ENCODE measurements around the gene ST6GALNAC6. TPM values are rescaled to one million over a fixed set of nuclear protein-coding genes. Genes with fewer than 3 reads are reported as not detected.

The ST6GALNAC6 gene
- total RNA-seq, 1 donor from 2014 or later, result 31.1 TPM

- Mint-ChIP-seq H3K27ac (no peak overlapping the region), H3K27me3 (no peaks in the 10 kb centered on the region), H3K9me3 (ENCODE audit: low read depth) (no peaks in the 10 kb centered on the region), H3K36me3 (ENCODE audit: insufficient read depth) (peaks cover 12% of the 10 kb centered on the region), H3K4me3 (ENCODE audit: low read depth) (no peak overlapping the region), H3K4me1 (ENCODE audit: low read depth) (peaks cover 9% of the 10 kb centered on the region)
- TF ChIP-seq, protein P1, sequence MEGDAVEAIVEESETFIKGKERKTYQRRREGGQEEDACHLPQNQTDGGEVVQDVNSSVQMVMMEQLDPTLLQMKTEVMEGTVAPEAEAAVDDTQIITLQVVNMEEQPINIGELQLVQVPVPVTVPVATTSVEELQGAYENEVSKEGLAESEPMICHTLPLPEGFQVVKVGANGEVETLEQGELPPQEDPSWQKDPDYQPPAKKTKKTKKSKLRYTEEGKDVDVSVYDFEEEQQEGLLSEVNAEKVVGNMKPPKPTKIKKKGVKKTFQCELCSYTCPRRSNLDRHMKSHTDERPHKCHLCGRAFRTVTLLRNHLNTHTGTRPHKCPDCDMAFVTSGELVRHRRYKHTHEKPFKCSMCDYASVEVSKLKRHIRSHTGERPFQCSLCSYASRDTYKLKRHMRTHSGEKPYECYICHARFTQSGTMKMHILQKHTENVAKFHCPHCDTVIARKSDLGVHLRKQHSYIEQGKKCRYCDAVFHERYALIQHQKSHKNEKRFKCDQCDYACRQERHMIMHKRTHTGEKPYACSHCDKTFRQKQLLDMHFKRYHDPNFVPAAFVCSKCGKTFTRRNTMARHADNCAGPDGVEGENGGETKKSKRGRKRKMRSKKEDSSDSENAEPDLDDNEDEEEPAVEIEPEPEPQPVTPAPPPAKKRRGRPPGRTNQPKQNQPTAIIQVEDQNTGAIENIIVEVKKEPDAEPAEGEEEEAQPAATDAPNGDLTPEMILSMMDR (IDR thresholded peaks at IDR 0.05; ENCODE audit: unreplicated experiment), result no peak
- DNase-seq (ENCODE audit: low spot score, unreplicated experiment), result no peak
Observed at GRCh38 chr9:127945338-127945737, 45.9 kb upstream of the ST6GALNAC6 start.

GRCh38 chr9:127944586-127945218, 45.3 kb upstream of the ST6GALNAC6 start:
- no peak for DNase-seq (ENCODE audit: low spot score, unreplicated experiment)
- TF ChIP-seq, protein P1 (IDR thresholded peaks at IDR 0.05; ENCODE audit: unreplicated experiment), result no peak
- H3K9me3 Mint-ChIP-seq (ENCODE audit: low read depth), result no peaks in the 10 kb centered on the region
- no peaks in the 10 kb centered on the region for H3K27me3 Mint-ChIP-seq
- H3K27ac Mint-ChIP-seq, result no peak overlapping the region
- peaks cover 7% of the 10 kb centered on the region for H3K4me1 Mint-ChIP-seq (ENCODE audit: low read depth)
- peaks cover 13% of the 10 kb centered on the region for H3K36me3 Mint-ChIP-seq (ENCODE audit: insufficient read depth)
- no peak overlapping the region for H3K4me3 Mint-ChIP-seq (ENCODE audit: low read depth)

GRCh38 chr9:127943731-127944144, 44.3 kb upstream of the ST6GALNAC6 start:
- Mint-ChIP-seq H3K4me1 (ENCODE audit: low read depth) (peaks cover 7% of the 10 kb centered on the region), H3K36me3 (ENCODE audit: insufficient read depth) (peaks cover 13% of the 10 kb centered on the region), H3K9me3 (ENCODE audit: low read depth) (no peaks in the 10 kb centered on the region), H3K27me3 (no peaks in the 10 kb centered on the region), H3K27ac (peak overlapping the region; percentile 64), H3K4me3 (ENCODE audit: low read depth) (no peak overlapping the region)
- TF ChIP-seq, protein P1 (IDR thresholded peaks at IDR 0.05; ENCODE audit: unreplicated experiment), result peak; percentile 76
- peak; percentile 58 for DNase-seq (ENCODE audit: low spot score, unreplicated experiment)

- H3K27ac Mint-ChIP-seq, result no peak overlapping the region
Observed at GRCh38 chr9:127943011-127943662, 43.7 kb upstream of the ST6GALNAC6 start.

GRCh38 chr9:127942216-127943010, 43.0 kb upstream of the ST6GALNAC6 start:
- Mint-ChIP-seq H3K27me3 (no peaks in the 10 kb centered on the region), H3K36me3 (ENCODE audit: insufficient read depth) (peaks cover 12% of the 10 kb centered on the region), H3K4me1 (ENCODE audit: low read depth) (peaks cover 10% of the 10 kb centered on the region), H3K9me3 (ENCODE audit: low read depth) (no peaks in the 10 kb centered on the region), H3K4me3 (ENCODE audit: low read depth) (no peak overlapping the region), H3K27ac (no peak overlapping the region)
- TF ChIP-seq, protein P1 (IDR thresholded peaks at IDR 0.05; ENCODE audit: unreplicated experiment), result peak; percentile 83
- DNase-seq (ENCODE audit: low spot score, unreplicated experiment), result peak; percentile 49

More at GRCh38 chr9:127943011-127943662, 43.7 kb upstream of the ST6GALNAC6 start:
- H3K27me3 Mint-ChIP-seq, result no peaks in the 10 kb centered on the region
- no peaks in the 10 kb centered on the region for H3K9me3 Mint-ChIP-seq (ENCODE audit: low read depth)
- H3K4me1 Mint-ChIP-seq (ENCODE audit: low read depth), result peaks cover 7% of the 10 kb centered on the region
- TF ChIP-seq, protein P1 (IDR thresholded peaks at IDR 0.05; ENCODE audit: unreplicated experiment), result no peak
- DNase-seq (ENCODE audit: low spot score, unreplicated experiment), result no peak
- H3K4me3 Mint-ChIP-seq (ENCODE audit: low read depth), result no peak overlapping the region
- peaks cover 12% of the 10 kb centered on the region for H3K36me3 Mint-ChIP-seq (ENCODE audit: insufficient read depth)
